Endothelial cell of umbilical vein (primary cell): ENCODE data around the gene CA4. TPM values are rescaled to one million over a fixed set of nuclear protein-coding genes. Genes with fewer than 3 reads are reported as not detected.
"Not testable (repeated sequence)": the region's sequence is repeated elsewhere in the genome, so short reads cannot be mapped to it uniquely, and the experiment has no call there.

Source experiments
- BruUV-seq: library from RNA; stranded (reverse); fragments of 400-500 nt; replicated peaks from 2 replicates; lab custom pipeline; 2021; lab: Mats Ljungman, UMichigan
- CTCF ChIA-PET: fragments of 300-600, 350-600 bp; sonication (Branson Sonifier 250); formaldehyde crosslinking; loops from one replicate; lab custom pipeline; 2021; ENCODE audit warnings: antibody characterized with exemption, inconsistent platforms; lab: Charles Lee
- POLR2A ChIA-PET: fragments of 300-600, 350-600 bp; sonication (Branson Sonifier 250); formaldehyde crosslinking; loops from one replicate; lab custom pipeline; 2021; ENCODE audit warnings: antibody characterized with exemption, inconsistent platforms; lab: Charles Lee
- DNase-seq: peaks from one replicate; pipeline ENCODE4 v3.0.0-alpha.2; 2011; ENCODE audit warnings: low read depth, low spot score
- FAIRE-seq: peaks from 2 replicates; lab custom pipeline; 2011; peaks lifted over from hg19 to GRCh38; lab: Jason Lieb, UNC
- H2AFZ ChIP-seq: 2 replicates; pipeline ENCODE4 v1.6.0; 2012; ENCODE audit warnings: low read depth, low read length, control low read depth, inconsistent platforms
- H3K27ac ChIP-seq: 2 replicates; pipeline ENCODE4 v1.5.1; 2011; ENCODE audit warnings: low read depth, mild to moderate bottlenecking, control low read depth, low read length, moderate library complexity; ENCODE audit not compliant: insufficient read depth
- H3K27me3 ChIP-seq, 2 experiments: 2 replicates each; pipeline versions ENCODE4 v1.6.0 to v1.6.1; 2011; ENCODE audit warnings: low read length in 2 of 2, mixed read lengths in 1 of 2; ENCODE audit not compliant: control insufficient read depth in 2 of 2, insufficient read depth in 2 of 2
- H3K36me3 ChIP-seq, 2 experiments: 2 replicates in 1 of 2; 3 replicates in 1 of 2; pipeline ENCODE4 v1.5.1; 2011; ENCODE audit warnings: low read length in 2 of 2, mild to moderate bottlenecking in 1 of 2, moderate library complexity in 1 of 2; ENCODE audit not compliant: control insufficient read depth in 2 of 2, insufficient read depth in 2 of 2; ENCODE audit errors: extremely low read depth in 1 of 2
- H3K4me1 ChIP-seq: 3 replicates; pipeline ENCODE4 v1.5.1; 2011; ENCODE audit warnings: mild to moderate bottlenecking, low read length; ENCODE audit not compliant: control insufficient read depth, insufficient read depth; ENCODE audit errors: extremely low read depth
- H3K4me2 ChIP-seq: 2 replicates; pipeline ENCODE4 v1.6.1; 2011; ENCODE audit warnings: low read length, control low read depth, mixed read lengths; ENCODE audit not compliant: insufficient read depth
- H3K4me3 ChIP-seq, 3 experiments: fragments of 200-600 bp in 1 of 3; sonication (generic), shearing (Covaris generic) in 1 of 3; replicated peaks in 1 of 3; 2 replicates each; pipeline ENCODE4 v1.5.1; 2011 to 2016; ENCODE audit warnings: control low read depth in 3 of 3, low read length in 3 of 3, mild to moderate bottlenecking in 2 of 3, inconsistent platforms in 1 of 3, low read depth in 1 of 3, moderate library complexity in 1 of 3; ENCODE audit not compliant: insufficient read depth in 1 of 3
- H3K79me2 ChIP-seq: 2 replicates; pipeline ENCODE4 v1.6.0; 2012; ENCODE audit warnings: low read length, inconsistent platforms; ENCODE audit not compliant: control insufficient read depth, insufficient read depth
- H3K9ac ChIP-seq: replicated peaks from 2 replicates; pipeline ENCODE3; 2011; ENCODE audit warnings: low read length, control low read depth; ENCODE audit not compliant: insufficient read depth; ENCODE audit errors: extremely low read depth
- H3K9me1 ChIP-seq: replicated peaks from 3 replicates; pipeline ENCODE4 v1.6.0; 2011; ENCODE audit warnings: mild to moderate bottlenecking, low read length; ENCODE audit not compliant: control insufficient read depth, insufficient read depth; ENCODE audit errors: extremely low read depth
- H3K9me3 ChIP-seq: replicated peaks from 2 replicates; pipeline ENCODE4 v1.5.1; 2012; ENCODE audit warnings: low read length, inconsistent platforms; ENCODE audit not compliant: control insufficient read depth, insufficient read depth
- H4K20me1 ChIP-seq: replicated peaks from 2 replicates; pipeline ENCODE3; 2011; ENCODE audit warnings: mild to moderate bottlenecking, low read length; ENCODE audit not compliant: control insufficient read depth, insufficient read depth; ENCODE audit errors: extremely low read depth
- CTCF ChIP-seq, 2 donors: IDR thresholded peaks; 1 replicate in 1 of 2; 2 replicates in 1 of 2; pipeline ENCODE4 v1.5.1; 2011; ENCODE audit warnings: low read length in 2 of 2, mild to moderate bottlenecking in 2 of 2, moderate library complexity in 2 of 2, control low read depth in 1 of 2, inconsistent platforms in 1 of 2, low read depth in 1 of 2; ENCODE audit not compliant: insufficient read depth in 1 of 2; ENCODE audit errors: extremely low read depth in 1 of 2
- EZH2 ChIP-seq: IDR thresholded peaks from 2 replicates; pipeline ENCODE4 v1.6.1; 2012; ENCODE audit warnings: borderline replicate concordance, low read depth, mild to moderate bottlenecking, moderate library complexity, low read length, inconsistent platforms; ENCODE audit not compliant: severe bottlenecking
- FOS ChIP-seq: IDR thresholded peaks from 2 replicates; pipeline ENCODE4 v1.6.1; 2011; ENCODE audit warnings: mild to moderate bottlenecking, low read length, moderate library complexity, borderline replicate concordance; ENCODE audit not compliant: insufficient read depth
- GATA2 ChIP-seq: IDR thresholded peaks from 2 replicates; pipeline ENCODE4 v1.7.0; 2011; ENCODE audit warnings: low read depth, mild to moderate bottlenecking, moderate library complexity, mixed read lengths, low read length; ENCODE audit not compliant: insufficient read length, insufficient read depth
- JUN ChIP-seq: IDR thresholded peaks from 2 replicates; pipeline ENCODE4 v1.6.1; 2011; ENCODE audit warnings: borderline replicate concordance, low read depth; ENCODE audit not compliant: insufficient read length, insufficient read depth
- MAX ChIP-seq: IDR thresholded peaks from 2 replicates; pipeline ENCODE4 v1.6.1; 2011; ENCODE audit not compliant: insufficient read depth, insufficient read length
- MYC ChIP-seq: IDR thresholded peaks from one replicate; pipeline ENCODE4 v1.6.1; 2011; ENCODE audit warnings: mild to moderate bottlenecking, low read depth, low read length
- POLR2A ChIP-seq: IDR thresholded peaks from 2 replicates; pipeline ENCODE4 v1.6.1; 2012; ENCODE audit warnings: low read depth, mild to moderate bottlenecking, control low read depth, low read length
- POLR2AphosphoS5 ChIP-seq: IDR thresholded peaks from 2 replicates; pipeline ENCODE4 v1.6.1; 2012; ENCODE audit warnings: low read depth, mild to moderate bottlenecking, control low read depth, low read length, moderate library complexity; ENCODE audit not compliant: insufficient read depth
- dilution Hi-C: fragments of 300-500 bp; cut with MboI; formaldehyde crosslinking; loops from one replicate; pipeline ENCODE4 v1.15.0; 2019; ENCODE audit warnings: low sequenced_read_pairs; ENCODE audit not compliant: extremely low pct_ligation_motif_present
- intact Hi-C: fragments of 100-400 bp; cut with micrococcal nuclease; formaldehyde crosslinking; loops from one replicate; pipeline ENCODE4 v1.10.0; 2022
- polyA plus RNA-seq, 4 experiments: library from polyadenylated mRNA; depleted of rRNA in 3 of 4; stranded (reverse) in 3 of 4; unstranded in 1 of 4; fragments of >200 nt; gene quantifications; 2 replicates each; pipeline versions ENCODE4 v1.2.1 to v1.2.3, GENCODE V29; 2011 to 2012; ENCODE audit warnings: missing spikeins in 1 of 4
- total RNA-seq: library from RNA; stranded (reverse); gene quantifications from 2 replicates; pipeline ENCODE4 v1.2.3, GENCODE V29; 2021

CA4 gene
- total and polyA plus RNA-seq, 2 donors (not counting 3 experiments of a cell fraction or from before 2014, with no cell fraction given), result 0.17 to 0.29 TPM

GRCh38 chr17:60107526-60108257 is 42.1 kb upstream of the CA4 start:
- ChIA-PET CTCF (interaction anchor here (0.8 to 1.4 kb wide), 3 partner anchors 17 to 42 kb away, joined by 3 to 4 read pairs (median 3); partner anchors contain the start of gene HEATR6), POLR2A (no interaction called here)
- no peaks in the 10 kb centered on the region for H3K36me3 ChIP-seq
- no peak overlapping the region for H3K4me3 ChIP-seq
- FAIRE-seq (no peak), DNase-seq (no peak)
- dilution Hi-C loops (no loop called here), intact Hi-C loops (loop anchor here (10.0 kb wide), 1 partner anchor 327 kb away; no protein-coding TSS in a partner anchor)
- BruUV-seq, result no TSS peak
- no peak overlapping the region for H3K27ac ChIP-seq
- H3K4me2 ChIP-seq, result no peak overlapping the region
- no peak overlapping the region for H3K9ac ChIP-seq
- no peak overlapping the region for H2AFZ ChIP-seq
- no peaks in the 10 kb centered on the region for H3K9me3 ChIP-seq
- H4K20me1 ChIP-seq, result no peaks in the 10 kb centered on the region
- TF ChIP-seq JUN (no peak), EZH2 (no peak), POLR2AphosphoS5 (no peak), GATA2 (no peak), MYC (no peak), POLR2A (no peak), FOS (no peak), CTCF (IDR thresholded peaks at IDR 0.05; ENCODE audit: extremely low read depth in 1 of 2, insufficient read depth in 1 of 2, low read depth in 1 of 2, low read length in 2 of 2) (no peak), MAX (no peak)
- H3K9me1 ChIP-seq, result no peaks in the 10 kb centered on the region
- H3K4me1 ChIP-seq, result no peaks in the 10 kb centered on the region
- H3K79me2 ChIP-seq, result no peaks in the 10 kb centered on the region
- H3K27me3 ChIP-seq, result peaks cover 0 to 3% of the 10 kb centered on the region in 2 experiments

GRCh38 chr17:60108309-60108708 is 41.5 kb upstream of the CA4 start:
- H3K27ac ChIP-seq, H3K36me3 ChIP-seq, H3K4me2 ChIP-seq, POLR2A ChIA-PET, H4K20me1 ChIP-seq, H2AFZ ChIP-seq, BruUV-seq, H3K79me2 ChIP-seq, FAIRE-seq, H3K27me3 ChIP-seq, H3K9ac ChIP-seq, DNase-seq, H3K4me3 ChIP-seq, dilution Hi-C loops, H3K4me1 ChIP-seq, H3K9me1 ChIP-seq, H3K9me3 ChIP-seq: not testable (repeated sequence)
- CTCF ChIA-PET, result interaction anchor here (0.8 to 1.4 kb wide), 4 partner anchors 17 to 320 kb away, joined by 3 to 4 read pairs (median 3); partner anchors contain the start of gene HEATR6
- intact Hi-C loops, result loop anchor here (10.0 kb wide), 1 partner anchor 326 kb away; no protein-coding TSS in a partner anchor
